Lower leg skin (tissue), 4 donors: ENCODE results near the gene TRAF7. TPM values are rescaled to one million over a fixed set of nuclear protein-coding genes. Genes with fewer than 3 reads are reported as not detected.

Experiments used
- DNase-seq, 2 donors: peaks; one replicate each; pipeline ENCODE4 v3.0.0-alpha.2; 2019; ENCODE audit warnings: low spot score in 2 of 2
- H3K4me3 ChIP-seq: fragments of 200-600 bp; sonication (generic); 2 replicates; pipeline ENCODE4 v1.5.1; 2017; ENCODE audit warnings: mild to moderate bottlenecking, low read depth; ENCODE audit not compliant: poor library complexity, severe bottlenecking
- CTCF ChIP-seq, 3 donors: fragments of 450-650 bp; IDR thresholded peaks; one replicate each; pipeline ENCODE4 v1.5.1; 2016; ENCODE audit warnings: antibody characterized with exemption in 3 of 3, mild to moderate bottlenecking in 3 of 3, moderate library complexity in 2 of 3
- POLR2A ChIP-seq, 2 donors: fragments of 450-650 bp; IDR thresholded peaks; one replicate each; pipeline ENCODE4 v1.6.1; 2016 to 2017; ENCODE audit warnings: antibody characterized with exemption in 2 of 2, mild to moderate bottlenecking in 1 of 2, moderate library complexity in 1 of 2
- WGBS, 2 donors: methylation state at CpG; one replicate each; pipeline ENCODE4 v1.1.5; 2018; 5-methylcytosine and 5-hydroxymethylcytosine counted together
- intact Hi-C: fragments of 100-400 bp; cut with DNase I; formaldehyde crosslinking; loops from one replicate; pipeline ENCODE4 v1.15.0; 2023; ENCODE audit warnings: low total_unique reads
- total RNA-seq, 4 donors: library from RNA; depleted of rRNA; stranded (reverse); fragments of >200 nt; gene quantifications; one replicate each; pipeline ENCODE4 v1.1.0, GENCODE V29; 2016

TRAF7 gene
- total RNA-seq, 4 donors from 2014 or later: 60.8 to 74.8 (median 68.9) TPM

- DNase-seq: no peak
- 95% methylated on average over 19 to 21 of the region's 28 CpGs for WGBS, 2 donors
- intact Hi-C loops: no loop called here
- no peak overlapping the region for H3K4me3 ChIP-seq
- TF ChIP-seq CTCF (IDR thresholded peaks at IDR 0.05) (no peak), POLR2A (IDR thresholded peaks at IDR 0.05) (no peak)
These were observed 16.1 kb downstream of the TRAF7 start for GRCh38 chr16:2171601-2172178.

- 92 to 93% methylated on average over 29 of the region's 29 CpGs for WGBS, 2 donors
- no peak overlapping the region for H3K4me3 ChIP-seq
- no peak for DNase-seq
- intact Hi-C loops: no loop called here
- no peak for TF ChIP-seq POLR2A (IDR thresholded peaks at IDR 0.05)
- no peak for TF ChIP-seq CTCF (IDR thresholded peaks at IDR 0.05)
These were observed 17.2 kb downstream of the TRAF7 start for GRCh38 chr16:2172688-2173335.

GRCh38 chr16:2173366-2173765, 17.8 kb downstream of the TRAF7 start:
- intact Hi-C loops: no loop called here
- WGBS, 2 donors: 88 to 92% methylated on average over 14 of the region's 14 CpGs

GRCh38 chr16:2173916-2174315, 18.3 kb downstream of the TRAF7 start:
- TF ChIP-seq POLR2A (IDR thresholded peaks at IDR 0.05) (no peak), CTCF (IDR thresholded peaks at IDR 0.05) (no peak)
- WGBS, 2 donors: 80 to 94% methylated on average over 1 to 4 of the region's 4 CpGs

More at GRCh38 chr16:2173366-2173765, 17.8 kb downstream of the TRAF7 start:
- no peak for DNase-seq
- TF ChIP-seq CTCF (IDR thresholded peaks at IDR 0.05) (no peak), POLR2A (IDR thresholded peaks at IDR 0.05) (no peak)
- H3K4me3 ChIP-seq: no peak overlapping the region

GRCh38 chr16:2174396-2175131, 19.0 kb downstream of the TRAF7 start:
- intact Hi-C loops: no loop called here
- 68 to 71% methylated on average over 11 to 21 of the region's 21 CpGs for WGBS, 2 donors
- no peak for DNase-seq
- no peak overlapping the region for H3K4me3 ChIP-seq
- TF ChIP-seq POLR2A (IDR thresholded peaks at IDR 0.05) (no peak), CTCF (IDR thresholded peaks at IDR 0.05) (no peak)

More at GRCh38 chr16:2173916-2174315, 18.3 kb downstream of the TRAF7 start:
- no peak overlapping the region for H3K4me3 ChIP-seq
- DNase-seq: no peak
- intact Hi-C loops: no loop called here
